Measurements from ENCODE around the gene STING1. TPM values are rescaled to one million over a fixed set of nuclear protein-coding genes. Genes with fewer than 3 reads are reported as not detected.

Gene STING1
- total and polyA plus RNA-seq, 2 donors (not counting 3 experiments of a cell fraction or from before 2014, with no cell fraction given), result 108 to 143 TPM

- DNase-seq (ENCODE audit: low read depth, low spot score), result no peak
- intact Hi-C loops (cut with micrococcal nuclease), result no loop called here
- ChIA-PET CTCF (interaction anchor here (1.8 to 2.0 kb wide), 2 partner anchors 37 to 38 kb away, joined by 6 to 16 read pairs; no protein-coding TSS in a partner anchor), POLR2A (interaction anchor here (0.7 kb wide), 1 partner anchor 23 kb away, joined by 4 read pairs; no protein-coding TSS in a partner anchor)
- Histone ChIP-seq H4K20me1 (replicated peaks; ENCODE audit: control insufficient read depth, extremely low read depth, insufficient read depth, low read length) (no peaks in the 10 kb centered on the region), H3K4me1 (ENCODE audit: control insufficient read depth, extremely low read depth, insufficient read depth, low read length) (peaks cover 18% of the 10 kb centered on the region), H3K36me3 (ENCODE audit: control insufficient read depth in 2 of 2, extremely low read depth in 1 of 2, insufficient read depth in 2 of 2, low read length in 2 of 2) (peaks cover 4 to 26% of the 10 kb centered on the region in 2 experiments), H3K4me2 (ENCODE audit: insufficient read depth, low read length) (no peak overlapping the region), H3K9ac (replicated peaks; ENCODE audit: extremely low read depth, insufficient read depth, low read length) (no peak overlapping the region), H3K4me3 (replicated peaks in 1 of 3; ENCODE audit: insufficient read depth in 1 of 3, low read depth in 1 of 3, low read length in 3 of 3) (no peak overlapping the region), H3K9me1 (replicated peaks; ENCODE audit: control insufficient read depth, extremely low read depth, insufficient read depth, low read length) (no peaks in the 10 kb centered on the region), H2AFZ (ENCODE audit: low read depth, low read length) (no peak overlapping the region), H3K79me2 (ENCODE audit: control insufficient read depth, insufficient read depth, low read length) (no peaks in the 10 kb centered on the region), H3K9me3 (replicated peaks; ENCODE audit: control insufficient read depth, insufficient read depth, low read length) (no peaks in the 10 kb centered on the region), H3K27me3 (ENCODE audit: control insufficient read depth in 2 of 2, insufficient read depth in 2 of 2, low read length in 2 of 2) (no peaks in the 10 kb centered on the region), H3K27ac (ENCODE audit: insufficient read depth, low read depth, low read length) (no peak overlapping the region)
- TF ChIP-seq MAX (IDR thresholded peaks at IDR 0.05; ENCODE audit: insufficient read depth, insufficient read length), result no peak
- TF ChIP-seq EZH2 (IDR thresholded peaks at IDR 0.05; ENCODE audit: borderline replicate concordance, low read depth, low read length, severe bottlenecking), result no peak
- TF ChIP-seq MYC (IDR thresholded peaks at IDR 0.05; ENCODE audit: low read depth, low read length), result no peak
- no peak for TF ChIP-seq POLR2AphosphoS5 (IDR thresholded peaks at IDR 0.05; ENCODE audit: insufficient read depth, low read depth, low read length)
- no peak for TF ChIP-seq GATA2 (IDR thresholded peaks at IDR 0.05; ENCODE audit: insufficient read depth, insufficient read length, low read depth, low read length)
- no peak for TF ChIP-seq FOS (IDR thresholded peaks at IDR 0.05; ENCODE audit: borderline replicate concordance, insufficient read depth, low read length)
- no peak for TF ChIP-seq POLR2A (IDR thresholded peaks at IDR 0.05; ENCODE audit: low read depth, low read length)
- no peak for TF ChIP-seq CTCF (IDR thresholded peaks at IDR 0.05; ENCODE audit: extremely low read depth in 1 of 2, insufficient read depth in 1 of 2, low read depth in 1 of 2, low read length in 2 of 2)
- no peak for TF ChIP-seq JUN (IDR thresholded peaks at IDR 0.05; ENCODE audit: borderline replicate concordance, insufficient read depth, insufficient read length, low read depth)
- BruUV-seq (replicated peaks), result no TSS peak
- dilution Hi-C loops (cut with MboI; ENCODE audit: extremely low pct_ligation_motif_present, low sequenced_read_pairs), result no loop called here
- no peak for FAIRE-seq
Measured at GRCh38 chr5:139474890-139475791, 7.4 kb downstream of the STING1 start.

All from endothelial cell of umbilical vein (primary cell).